PC-3 (cell line): ENCODE measurements around the gene MESP2. TPM values are rescaled to one million over a fixed set of nuclear protein-coding genes. Genes with fewer than 3 reads are reported as not detected.

Experiments
- ATAC-seq: fragments of 200-7000 bp; cut with Tn5 transposase; 2 replicates; pipeline ENCODE4 v1.9.1; 2020; ENCODE audit warnings: mild to moderate bottlenecking, moderate library complexity
- BruUV-seq: library from RNA; stranded (reverse); fragments of 400-500 nt; replicated peaks from 2 replicates; lab custom pipeline; 2021; lab: Mats Ljungman, UMichigan
- CTCF ChIA-PET: fragments of 300-600 bp; sonication (Branson Sonifier 250); formaldehyde crosslinking; loops from one replicate; lab custom pipeline; 2022; ENCODE audit warnings: antibody characterized with exemption; lab: Charles Lee
- POLR2A ChIA-PET: fragments of 300-600 bp; sonication (Branson Sonifier 250); formaldehyde crosslinking; loops from one replicate; lab custom pipeline; 2022; ENCODE audit warnings: antibody characterized with exemption; ENCODE audit not compliant: unreplicated experiment; lab: Charles Lee
- DNase-seq: peaks from one replicate; pipeline ENCODE4 v3.0.0-alpha.2; 2015
- H2AFZ ChIP-seq: fragments of 300-600 bp; sonication (generic); 2 replicates; pipeline ENCODE4 v1.6.0; 2016; ENCODE audit warnings: antibody characterized with exemption, low read length
- H3F3A ChIP-seq: fragments of 300-600 bp; sonication (generic); one replicate; pipeline ENCODE4 v1.6.0; 2017; ENCODE audit warnings: antibody characterized with exemption, low read length, control low read depth, mild to moderate bottlenecking; ENCODE audit not compliant: unreplicated experiment
- H3K27ac ChIP-seq: fragments of 300-600 bp; sonication (generic); 2 replicates; pipeline ENCODE4 v1.5.1; 2016; ENCODE audit warnings: mild to moderate bottlenecking, low read length
- H3K27me3 ChIP-seq: fragments of 300-600 bp; sonication (generic); 2 replicates; pipeline ENCODE4 v1.6.1; 2016; ENCODE audit warnings: low read length, mixed read lengths
- H3K36me3 ChIP-seq: fragments of 300-600 bp; sonication (generic); 2 replicates; pipeline ENCODE4 v1.6.1; 2016; ENCODE audit warnings: low read depth, mixed run types, low read length, mixed read lengths
- H3K4me1 ChIP-seq: fragments of 300-600 bp; sonication (generic); 2 replicates; pipeline ENCODE4 v1.5.1; 2016; ENCODE audit warnings: low read length; ENCODE audit not compliant: insufficient read depth
- H3K4me2 ChIP-seq: fragments of 300-600 bp; sonication (generic); 2 replicates; pipeline ENCODE4 v1.6.0; 2016; ENCODE audit warnings: low read length
- H3K4me3 ChIP-seq: fragments of 300-600 bp; sonication (generic); 2 replicates; pipeline ENCODE4 v1.5.1; 2016; ENCODE audit warnings: mild to moderate bottlenecking, low read length, mixed read lengths
- H3K79me2 ChIP-seq: fragments of 300-600 bp; sonication (generic); 2 replicates; pipeline ENCODE4 v1.6.1; 2017; ENCODE audit warnings: low read length, mixed read lengths
- H3K9ac ChIP-seq: fragments of 300-600 bp; sonication (generic); 2 replicates; pipeline ENCODE4 v1.6.0; 2016; ENCODE audit warnings: mild to moderate bottlenecking, low read length
- H3K9me2 ChIP-seq: fragments of 300-600 bp; sonication (generic); replicated peaks from 2 replicates; pipeline ENCODE4 v1.6.1; 2016; ENCODE audit warnings: mixed run types, low read length, mixed read lengths
- H3K9me3 ChIP-seq: fragments of 300-600 bp; sonication (generic); 2 replicates; pipeline ENCODE4 v1.6.1; 2016; ENCODE audit warnings: low read length, mixed read lengths
- H4K20me1 ChIP-seq: fragments of 300-600 bp; sonication (generic); 2 replicates; pipeline ENCODE4 v1.6.1; 2016; ENCODE audit warnings: low read length, mixed read lengths
- EZH2 ChIP-seq: fragments of 300-600 bp; sonication (generic); IDR thresholded peaks from one replicate; pipeline ENCODE4 v1.6.1; 2017; ENCODE audit warnings: antibody characterized with exemption, mild to moderate bottlenecking, low read length; ENCODE audit not compliant: unreplicated experiment
- EZH2phosphoT487 ChIP-seq: fragments of 300-600 bp; sonication (generic); IDR thresholded peaks from 2 replicates; pipeline ENCODE4 v1.6.1; 2018; ENCODE audit warnings: mild to moderate bottlenecking, antibody characterized with exemption, low read length, borderline replicate concordance
- intact Hi-C: fragments of 100-400 bp; cut with micrococcal nuclease; formaldehyde crosslinking; loops from 2 replicates; pipeline ENCODE4 v1.9.0; 2023
- total RNA-seq: library from RNA; depleted of rRNA; stranded (reverse); fragments of >200 nt; gene quantifications from 2 replicates; pipeline ENCODE4 v1.2.3, GENCODE V29; 2014
- TF ChIP-seq, protein P1 (sequence below): fragments of 300-600 bp; sonication (generic); conservative IDR thresholded peaks from 2 replicates; pipeline ENCODE4 v1.5.1; 2017; ENCODE audit warnings: antibody characterized with exemption, low read depth, mild to moderate bottlenecking, low read length

MESP2 gene
- total RNA-seq, 1 experiment from 2014 or later: 1.1 TPM

DNA sequence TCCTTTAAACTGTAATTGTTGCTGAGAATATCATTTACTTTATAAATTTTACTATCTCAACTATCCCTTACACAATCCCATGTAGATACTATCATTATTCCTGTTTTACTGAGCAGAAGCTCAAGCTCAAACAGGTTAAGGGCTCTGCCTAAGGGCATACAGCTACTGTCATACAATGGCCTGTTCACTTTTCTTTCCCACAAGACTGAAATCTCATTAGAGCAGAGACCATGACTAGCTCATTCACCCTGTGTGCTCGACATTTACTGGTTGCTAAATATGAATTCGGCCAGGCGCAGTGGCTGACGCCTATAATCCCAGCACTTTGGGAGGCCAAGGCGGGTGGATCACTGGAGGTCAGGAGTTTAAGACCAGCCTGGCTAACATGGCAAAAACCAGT lies 1.6 kb upstream of the MESP2 start:
- Histone ChIP-seq H3F3A (no peaks in the 10 kb centered on the region), H3K9me2 (no peaks in the 10 kb centered on the region), H3K4me2 (no peak overlapping the region), H3K4me3 (no peak overlapping the region), H3K79me2 (no peaks in the 10 kb centered on the region), H3K27ac (no peak overlapping the region), H2AFZ (no peak overlapping the region), H3K27me3 (no peaks in the 10 kb centered on the region), H3K9ac (no peak overlapping the region), H3K9me3 (no peaks in the 10 kb centered on the region), H3K36me3 (no peaks in the 10 kb centered on the region), H3K4me1 (peaks cover 35% of the 10 kb centered on the region), H4K20me1 (no peaks in the 10 kb centered on the region)
- CTCF ChIA-PET: no interaction called here
- intact Hi-C loops: no loop called here
- no TSS peak for BruUV-seq
- TF ChIP-seq, protein P1, sequence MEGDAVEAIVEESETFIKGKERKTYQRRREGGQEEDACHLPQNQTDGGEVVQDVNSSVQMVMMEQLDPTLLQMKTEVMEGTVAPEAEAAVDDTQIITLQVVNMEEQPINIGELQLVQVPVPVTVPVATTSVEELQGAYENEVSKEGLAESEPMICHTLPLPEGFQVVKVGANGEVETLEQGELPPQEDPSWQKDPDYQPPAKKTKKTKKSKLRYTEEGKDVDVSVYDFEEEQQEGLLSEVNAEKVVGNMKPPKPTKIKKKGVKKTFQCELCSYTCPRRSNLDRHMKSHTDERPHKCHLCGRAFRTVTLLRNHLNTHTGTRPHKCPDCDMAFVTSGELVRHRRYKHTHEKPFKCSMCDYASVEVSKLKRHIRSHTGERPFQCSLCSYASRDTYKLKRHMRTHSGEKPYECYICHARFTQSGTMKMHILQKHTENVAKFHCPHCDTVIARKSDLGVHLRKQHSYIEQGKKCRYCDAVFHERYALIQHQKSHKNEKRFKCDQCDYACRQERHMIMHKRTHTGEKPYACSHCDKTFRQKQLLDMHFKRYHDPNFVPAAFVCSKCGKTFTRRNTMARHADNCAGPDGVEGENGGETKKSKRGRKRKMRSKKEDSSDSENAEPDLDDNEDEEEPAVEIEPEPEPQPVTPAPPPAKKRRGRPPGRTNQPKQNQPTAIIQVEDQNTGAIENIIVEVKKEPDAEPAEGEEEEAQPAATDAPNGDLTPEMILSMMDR: no peak
- TF ChIP-seq EZH2 (no peak), EZH2phosphoT487 (no peak)
- ATAC-seq (no peak), DNase-seq (no peak)
- POLR2A ChIA-PET: interaction anchor here (0.6 kb wide), 1 partner anchor 106 kb away, joined by 4 read pairs; no protein-coding TSS in a partner anchor

DNA sequence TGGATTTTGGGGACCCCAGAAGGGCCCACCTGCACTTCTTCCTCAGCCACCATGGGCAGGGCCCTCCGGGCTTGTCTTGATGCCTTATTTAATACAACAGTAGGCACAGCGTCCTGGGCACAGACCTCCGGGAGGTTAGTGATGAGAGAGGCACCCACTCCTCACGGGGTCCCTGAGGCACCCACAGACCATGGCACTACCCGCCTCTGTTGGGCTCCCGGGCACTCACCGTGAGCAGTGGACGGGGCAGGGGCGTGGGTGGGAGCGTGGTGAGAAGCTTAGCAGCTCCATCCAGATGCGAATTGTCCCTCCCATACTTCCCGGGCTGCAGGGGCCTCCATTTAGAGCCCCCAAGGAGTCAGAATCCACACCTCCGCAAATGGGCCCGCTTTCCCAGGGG lies 317 bp upstream of the MESP2 start:
- Histone ChIP-seq H4K20me1 (no peaks in the 10 kb centered on the region), H3K36me3 (no peaks in the 10 kb centered on the region), H3K9me2 (no peaks in the 10 kb centered on the region), H3K9ac (no peak overlapping the region), H2AFZ (no peak overlapping the region; the same call in 1 of the 2 replicates), H3F3A (no peaks in the 10 kb centered on the region), H3K27ac (no peak overlapping the region), H3K4me2 (peak overlapping the region; percentile 51; the same call in 1 of the 2 replicates), H3K4me1 (peaks cover 36% of the 10 kb centered on the region), H3K9me3 (no peaks in the 10 kb centered on the region), H3K27me3 (no peaks in the 10 kb centered on the region), H3K4me3 (no peak overlapping the region), H3K79me2 (no peaks in the 10 kb centered on the region)
- intact Hi-C loops: no loop called here
- DNase-seq (no peak), ATAC-seq (no peak)
- CTCF ChIA-PET: no interaction called here
- POLR2A ChIA-PET: no interaction called here
- no TSS peak for BruUV-seq
- TF ChIP-seq, protein P1: no peak
- no peak for TF ChIP-seq EZH2phosphoT487
- no peak for TF ChIP-seq EZH2

DNA sequence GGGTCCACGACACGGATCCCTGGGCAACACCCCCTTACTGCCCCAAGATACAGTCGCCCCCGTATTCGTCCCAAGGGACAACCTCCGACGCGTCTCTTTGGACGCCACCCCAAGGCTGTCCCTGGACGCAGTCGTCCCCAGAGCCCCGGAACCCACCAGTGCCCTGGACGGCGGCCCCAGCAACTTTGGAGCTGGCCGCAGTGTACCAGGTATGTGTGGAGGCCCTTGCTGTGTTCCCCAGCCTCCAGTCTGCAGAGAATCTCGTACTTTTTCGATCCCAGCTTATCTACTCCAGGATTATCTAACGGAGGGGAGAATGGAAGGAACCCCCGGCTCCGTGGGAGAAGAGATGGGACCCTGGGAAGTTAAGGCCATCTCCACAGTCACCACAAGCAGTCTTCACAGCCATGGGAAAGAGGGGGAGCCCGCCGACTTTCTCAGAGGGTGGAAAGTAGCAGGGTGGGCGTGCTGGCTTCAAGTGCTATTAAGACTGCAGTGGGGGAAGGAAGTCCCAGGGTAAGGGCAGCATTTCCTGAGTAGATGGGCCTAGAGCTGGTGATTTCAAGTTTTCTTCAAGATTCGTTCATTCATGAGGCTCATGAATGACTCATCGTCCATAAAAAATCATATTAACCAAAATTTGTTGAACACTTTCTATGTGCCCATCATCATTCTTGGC lies 1.1 kb downstream of the MESP2 start:
- Histone ChIP-seq H3K79me2 (no peaks in the 10 kb centered on the region), H3F3A (no peaks in the 10 kb centered on the region), H3K27me3 (no peaks in the 10 kb centered on the region), H3K4me1 (peaks cover 50% of the 10 kb centered on the region), H3K36me3 (no peaks in the 10 kb centered on the region), H4K20me1 (no peaks in the 10 kb centered on the region), H3K9me3 (no peaks in the 10 kb centered on the region), H3K27ac (peak overlapping the region; percentile 83), H2AFZ (no peak overlapping the region), H3K9ac (peak overlapping the region; percentile 38), H3K4me2 (peak overlapping the region; percentile 12; the same call in 1 of the 2 replicates), H3K9me2 (no peaks in the 10 kb centered on the region), H3K4me3 (no peak overlapping the region)
- ATAC-seq: peak; percentile 32
- DNase-seq: peak; percentile 80
- no peak for TF ChIP-seq EZH2phosphoT487
- no peak for TF ChIP-seq EZH2
- TF ChIP-seq, protein P1: no peak
- ChIA-PET CTCF (no interaction called here), POLR2A (no interaction called here)
- BruUV-seq: no TSS peak
- intact Hi-C loops: no loop called here
